H9 (cell line): ENCODE results near the gene APOH. TPM values are rescaled to one million over a fixed set of nuclear protein-coding genes. Genes with fewer than 3 reads are reported as not detected.

Source experiments
- DNase-seq: peaks from one replicate; pipeline ENCODE4 v3.0.0-alpha.2; 2017
- H2AFZ ChIP-seq: one replicate; pipeline ENCODE4 v1.6.1; 2013; ENCODE audit warnings: mild to moderate bottlenecking, low read length, control low read depth, moderate library complexity
- H2AK5ac ChIP-seq: 2 replicates; pipeline ENCODE4 v1.6.1; 2013; ENCODE audit warnings: low read length, control low read depth, mixed read lengths; ENCODE audit not compliant: insufficient read length
- H2BK120ac ChIP-seq: one replicate; pipeline ENCODE4 v1.6.1; 2013; ENCODE audit warnings: low read depth, mild to moderate bottlenecking, low read length, control low read depth, inconsistent platforms; ENCODE audit not compliant: poor library complexity, severe bottlenecking
- H2BK12ac ChIP-seq: 2 replicates; pipeline ENCODE4 v1.6.1; 2013; ENCODE audit warnings: low read length, control low read depth, mixed read lengths, low read depth; ENCODE audit not compliant: insufficient read length
- H2BK15ac ChIP-seq: 2 replicates; pipeline ENCODE4 v1.6.1; 2013; ENCODE audit warnings: low read depth, low read length, control low read depth
- H2BK20ac ChIP-seq: one replicate; pipeline ENCODE4 v1.6.1; 2013; ENCODE audit warnings: low read depth, mild to moderate bottlenecking, low read length, control low read depth, inconsistent platforms; ENCODE audit not compliant: poor library complexity, severe bottlenecking
- H2BK5ac ChIP-seq: 2 replicates; pipeline ENCODE4 v1.6.1; 2013; ENCODE audit warnings: low read length, control low read depth, mixed read lengths; ENCODE audit not compliant: insufficient read length
- H3K14ac ChIP-seq: 2 replicates; pipeline ENCODE4 v1.6.1; 2013; ENCODE audit warnings: low read length, control low read depth; ENCODE audit not compliant: insufficient read depth
- H3K18ac ChIP-seq: 2 replicates; pipeline ENCODE4 v1.6.1; 2013; ENCODE audit warnings: low read depth, mild to moderate bottlenecking, mixed read lengths, low read length, control low read depth; ENCODE audit not compliant: insufficient read length
- H3K23ac ChIP-seq: 2 replicates; pipeline ENCODE4 v1.6.1; 2013; ENCODE audit warnings: low read length, control low read depth, mixed read lengths, low read depth; ENCODE audit not compliant: insufficient read length
- H3K23me2 ChIP-seq: 2 replicates; pipeline ENCODE4 v1.6.1; 2013; ENCODE audit warnings: low read depth, mild to moderate bottlenecking, mixed read lengths, low read length, control low read depth; ENCODE audit not compliant: insufficient read length, poor library complexity, severe bottlenecking
- H3K27ac ChIP-seq: 2 replicates; pipeline ENCODE4 v1.5.1; 2013; ENCODE audit warnings: low read length, control low read depth, mixed read lengths, low read depth; ENCODE audit not compliant: insufficient read length
- H3K27me3 ChIP-seq: 2 replicates; pipeline ENCODE4 v1.6.1; 2013; ENCODE audit warnings: low read length, control low read depth, inconsistent platforms; ENCODE audit not compliant: insufficient read depth
- H3K4ac ChIP-seq: 2 replicates; pipeline ENCODE4 v1.6.1; 2013; ENCODE audit warnings: low read depth, mild to moderate bottlenecking, control low read depth, inconsistent platforms, low read length, moderate library complexity
- H3K4me1 ChIP-seq: 2 replicates; pipeline ENCODE4 v1.6.1; 2013; ENCODE audit warnings: low read length, control low read depth, inconsistent platforms; ENCODE audit not compliant: insufficient read depth
- H3K4me2 ChIP-seq: 2 replicates; pipeline ENCODE4 v1.6.1; 2013; ENCODE audit warnings: low read length, control low read depth, mixed read lengths; ENCODE audit not compliant: insufficient read length, insufficient read depth
- H3K56ac ChIP-seq: 2 replicates; pipeline ENCODE4 v1.6.1; 2013; ENCODE audit warnings: low read depth, mild to moderate bottlenecking, mixed read lengths, low read length, control low read depth; ENCODE audit not compliant: insufficient read length
- H3K79me1 ChIP-seq: 2 replicates; pipeline ENCODE4 v1.6.1; 2013; ENCODE audit warnings: low read depth, mild to moderate bottlenecking, moderate library complexity, low read length, control low read depth, inconsistent platforms; ENCODE audit not compliant: insufficient read depth, poor library complexity, severe bottlenecking
- H3K79me2 ChIP-seq: 2 replicates; pipeline ENCODE4 v1.6.1; 2013; ENCODE audit warnings: low read length, control low read depth, inconsistent platforms; ENCODE audit not compliant: insufficient read depth
- H3K9ac ChIP-seq: 2 replicates; pipeline ENCODE4 v1.6.1; 2013; ENCODE audit warnings: low read length, control low read depth, mixed read lengths; ENCODE audit not compliant: insufficient read length; ENCODE audit errors: extremely low read depth
- H3K9me3 ChIP-seq: one replicate; pipeline ENCODE4 v1.6.1; 2013; ENCODE audit warnings: low read depth, low read length, inconsistent platforms; ENCODE audit not compliant: control insufficient read depth
- H3T11ph ChIP-seq: one replicate; pipeline ENCODE4 v1.6.1; 2013; ENCODE audit warnings: mild to moderate bottlenecking, low read length, control low read depth, inconsistent platforms
- H4K20me1 ChIP-seq: one replicate; pipeline ENCODE4 v1.6.1; 2013; ENCODE audit not compliant: control insufficient read depth, insufficient read length, insufficient read depth
- H4K5ac ChIP-seq: 2 replicates; pipeline ENCODE4 v1.6.1; 2013; ENCODE audit warnings: low read depth, mild to moderate bottlenecking, mixed read lengths, low read length, control low read depth; ENCODE audit not compliant: insufficient read length
- H4K8ac ChIP-seq: replicated peaks from 2 replicates; pipeline ENCODE4 v1.6.1; 2013; ENCODE audit warnings: low read length, control low read depth, mixed read lengths, low read depth; ENCODE audit not compliant: insufficient read length
- H4K91ac ChIP-seq: 2 replicates; pipeline ENCODE4 v1.6.1; 2013; ENCODE audit warnings: low read depth, mild to moderate bottlenecking, moderate library complexity, mixed read lengths, low read length, control low read depth; ENCODE audit not compliant: insufficient read length
- H3K27ac Mint-ChIP-seq, 3 experiments: 2 replicates in 2 of 3; 3 replicates in 1 of 3; pipeline ENCODE4 v1.8.0; 2020 to 2021; ENCODE audit warnings: mixed read lengths in 3 of 3, mild to moderate bottlenecking in 1 of 3, moderate library complexity in 1 of 3
- H3K27me3 Mint-ChIP-seq: 2 replicates; pipeline ENCODE4 v1.8.0; 2021; ENCODE audit warnings: low read depth, mild to moderate bottlenecking, moderate library complexity, mixed read lengths
- H3K36me3 Mint-ChIP-seq, 3 experiments: 2 replicates in 2 of 3; 3 replicates in 1 of 3; pipeline ENCODE4 v1.8.0; 2020 to 2021; ENCODE audit warnings: low read depth in 3 of 3, mixed read lengths in 3 of 3; ENCODE audit not compliant: insufficient read depth in 1 of 3
- H3K4me1 Mint-ChIP-seq, 2 experiments: 2 replicates each; pipeline ENCODE4 v1.8.0; 2020; ENCODE audit warnings: mixed read lengths in 2 of 2
- H3K4me3 Mint-ChIP-seq, 2 experiments: 2 replicates in 1 of 2; 3 replicates in 1 of 2; pipeline ENCODE4 v1.8.0; 2020 to 2021; ENCODE audit warnings: mild to moderate bottlenecking in 2 of 2, mixed read lengths in 2 of 2, moderate library complexity in 1 of 2
- H3K9me3 Mint-ChIP-seq, 2 experiments: 2 replicates in 1 of 2; 3 replicates in 1 of 2; pipeline ENCODE4 v1.8.0; 2020; ENCODE audit warnings: mild to moderate bottlenecking in 2 of 2, mixed read lengths in 2 of 2, moderate library complexity in 1 of 2
- WGBS: extraction: QIAGEN DNeasy Blood & Tissue Kit; methylation state at CpG from one replicate; pipeline ENCODE4 v1.1.7; 2013; ENCODE audit warnings: missing lambda C conversion rate, low lambda C conversion rate, mixed read lengths; ENCODE audit not compliant: insufficient read length; ENCODE audit errors: extremely low coverage; 5-methylcytosine and 5-hydroxymethylcytosine counted together
- total RNA-seq: library from RNA; stranded (reverse); gene quantifications from 2 replicates; pipeline ENCODE4 v1.2.1, GENCODE V29; 2021
- TF ChIP-seq, protein P1 (sequence below): fragments of 200-600 bp; sonication (generic); conservative IDR thresholded peaks from 3 replicates; pipeline ENCODE4 v1.8.0; 2021; ENCODE audit warnings: antibody characterized with exemption, mild to moderate bottlenecking

APOH gene
- total RNA-seq, 1 experiment from 2014 or later = not detected

DNA sequence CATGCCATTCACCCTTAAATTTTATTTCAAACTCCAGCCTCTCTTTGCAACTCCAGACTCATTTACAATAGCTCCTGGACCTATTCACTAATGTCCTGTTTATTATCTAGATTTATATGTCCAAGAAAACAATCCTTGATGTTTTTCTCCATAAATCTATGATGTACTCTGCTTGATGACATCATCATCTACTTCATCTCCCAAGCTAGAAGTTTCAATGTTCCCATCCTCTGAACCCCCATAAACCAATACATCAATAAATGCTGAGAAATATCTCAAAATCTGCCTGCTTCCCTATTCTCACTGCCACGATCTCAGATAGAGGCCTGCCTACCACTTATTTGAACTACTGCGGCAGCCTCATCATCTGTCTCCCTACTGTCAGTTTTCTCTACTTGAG lies 41.5 kb downstream of the APOH start:
- Histone ChIP-seq H3K4ac (no peak overlapping the region), H2AK5ac (no peak overlapping the region), H4K5ac (no peak overlapping the region), H2BK20ac (no peak overlapping the region), H3K79me2 (no peaks in the 10 kb centered on the region), H4K91ac (no peak overlapping the region), H3K27ac (no peak overlapping the region), H3K9me3 (no peaks in the 10 kb centered on the region), H3K23me2 (peaks cover 10% of the 10 kb centered on the region), H2AFZ (no peak overlapping the region), H3K4me2 (no peak overlapping the region), H2BK5ac (no peak overlapping the region), H3K56ac (no peak overlapping the region), H3K9ac (no peak overlapping the region), H3T11ph (no peak overlapping the region), H2BK15ac (no peak overlapping the region), H3K79me1 (no peaks in the 10 kb centered on the region), H2BK12ac (no peak overlapping the region), H4K8ac (no peak overlapping the region), H3K27me3 (no peaks in the 10 kb centered on the region), H4K20me1 (no peaks in the 10 kb centered on the region), H3K23ac (no peak overlapping the region), H2BK120ac (no peak overlapping the region), H3K4me1 (no peaks in the 10 kb centered on the region), H3K18ac (no peak overlapping the region), H3K14ac (no peak overlapping the region)
- TF ChIP-seq, protein P1, sequence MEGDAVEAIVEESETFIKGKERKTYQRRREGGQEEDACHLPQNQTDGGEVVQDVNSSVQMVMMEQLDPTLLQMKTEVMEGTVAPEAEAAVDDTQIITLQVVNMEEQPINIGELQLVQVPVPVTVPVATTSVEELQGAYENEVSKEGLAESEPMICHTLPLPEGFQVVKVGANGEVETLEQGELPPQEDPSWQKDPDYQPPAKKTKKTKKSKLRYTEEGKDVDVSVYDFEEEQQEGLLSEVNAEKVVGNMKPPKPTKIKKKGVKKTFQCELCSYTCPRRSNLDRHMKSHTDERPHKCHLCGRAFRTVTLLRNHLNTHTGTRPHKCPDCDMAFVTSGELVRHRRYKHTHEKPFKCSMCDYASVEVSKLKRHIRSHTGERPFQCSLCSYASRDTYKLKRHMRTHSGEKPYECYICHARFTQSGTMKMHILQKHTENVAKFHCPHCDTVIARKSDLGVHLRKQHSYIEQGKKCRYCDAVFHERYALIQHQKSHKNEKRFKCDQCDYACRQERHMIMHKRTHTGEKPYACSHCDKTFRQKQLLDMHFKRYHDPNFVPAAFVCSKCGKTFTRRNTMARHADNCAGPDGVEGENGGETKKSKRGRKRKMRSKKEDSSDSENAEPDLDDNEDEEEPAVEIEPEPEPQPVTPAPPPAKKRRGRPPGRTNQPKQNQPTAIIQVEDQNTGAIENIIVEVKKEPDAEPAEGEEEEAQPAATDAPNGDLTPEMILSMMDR = no peak
- Mint-ChIP-seq H3K27ac (no peak overlapping the region), H3K4me3 (no peak overlapping the region), H3K4me1 (peaks cover 12 to 13% of the 10 kb centered on the region in 2 experiments), H3K36me3 (no peaks in the 10 kb centered on the region), H3K27me3 (peaks cover under 1% of the 10 kb centered on the region; the same call in 1 of the 2 replicates), H3K9me3 (no peaks in the 10 kb centered on the region)
- WGBS = no CpG with 5 or more reads among the region's 2 CpGs
- no peak for DNase-seq
